ENCODE results near the gene ROR1.

Gene ROR1

GRCh38 chr1:64033667-64034220, 259.9 kb downstream of the ROR1 start:
- no peak overlapping the region for H3K27ac ChIP-seq
- no peak for DNase-seq (ENCODE audit: low read depth, low spot score)

- no peak for DNase-seq (ENCODE audit: low read depth, low spot score)
- no peak overlapping the region for H3K27ac ChIP-seq
Measured at GRCh38 chr1:64036549-64036948, 262.7 kb downstream of the ROR1 start.

DNA sequence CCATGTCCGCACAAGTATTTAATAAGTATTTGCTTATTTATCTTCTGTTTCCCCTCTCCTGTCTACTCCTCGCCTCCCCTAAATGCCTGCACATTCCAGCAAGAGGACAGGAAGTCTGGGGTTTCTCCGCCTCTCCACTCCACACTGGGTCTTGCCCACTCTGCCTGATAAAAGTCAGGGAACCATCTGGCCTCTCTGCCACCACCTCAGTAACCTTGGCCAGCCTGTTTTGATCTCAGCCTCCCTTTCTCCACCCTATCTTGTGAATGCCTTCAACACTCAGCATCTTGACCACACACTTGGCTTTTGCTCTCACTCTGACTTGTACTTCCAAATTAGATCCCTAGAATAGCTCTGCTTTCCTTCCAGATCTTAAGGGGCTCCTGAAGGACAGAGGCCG, 264.3 kb downstream of the ROR1 start:
- no peak overlapping the region for H3K27ac ChIP-seq
- DNase-seq (ENCODE audit: low read depth, low spot score): no peak

DNA sequence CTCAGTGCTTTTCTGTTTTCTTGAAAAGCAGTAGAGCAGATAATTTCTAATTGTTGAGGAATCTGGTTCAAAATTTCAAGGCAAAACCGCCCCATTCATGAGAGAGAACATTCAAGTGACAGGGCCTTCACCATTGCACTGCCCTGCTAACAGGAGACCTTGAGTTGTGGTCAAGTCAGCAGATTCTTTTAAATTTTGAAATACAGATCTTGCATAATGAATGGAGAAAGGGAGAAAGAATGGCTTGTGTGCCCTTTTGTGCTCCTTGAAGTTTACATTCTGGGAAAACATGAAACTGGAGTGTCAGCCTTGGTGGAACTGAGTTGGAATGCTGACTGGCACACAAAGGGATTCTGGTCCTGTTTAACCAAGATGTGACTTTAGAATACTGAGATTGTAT, 265.1 kb downstream of the ROR1 start:
- no peak for DNase-seq (ENCODE audit: low read depth, low spot score)
- peak overlapping the region; percentile 31 for H3K27ac ChIP-seq

DNA sequence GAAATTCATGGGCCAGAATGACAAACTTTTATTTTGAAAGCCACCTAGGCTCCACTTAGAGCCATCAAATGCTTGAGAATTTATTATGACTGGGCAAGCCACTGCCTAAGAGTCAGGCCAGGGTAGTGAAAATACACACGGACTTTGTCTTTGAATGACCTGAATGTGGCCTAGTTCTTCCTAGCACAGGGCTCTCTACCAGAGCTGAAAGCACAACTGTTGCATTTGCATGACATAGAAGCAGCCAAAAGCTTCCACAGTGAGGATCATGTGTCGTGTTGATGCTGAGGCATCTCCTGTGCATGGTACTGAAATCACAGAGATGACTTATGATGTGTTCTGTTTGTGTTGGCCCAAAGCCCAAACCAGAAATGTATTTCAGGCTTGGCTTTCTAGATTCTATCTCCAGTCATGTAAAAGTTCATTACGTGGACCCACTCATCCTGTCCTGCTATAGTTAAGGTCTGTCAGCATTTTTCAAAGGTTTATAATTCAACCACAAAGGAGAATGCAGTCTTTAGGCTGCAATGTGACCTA, 265.6 kb downstream of the ROR1 start:
- peak overlapping the region; percentile 31 for H3K27ac ChIP-seq
- peak; percentile 96 for DNase-seq (ENCODE audit: low read depth, low spot score)

GRCh38 chr1:64041371-64042131, 267.7 kb downstream of the ROR1 start:
- DNase-seq (ENCODE audit: low read depth, low spot score): no peak
- no peak overlapping the region for H3K27ac ChIP-seq

- DNase-seq (ENCODE audit: low read depth, low spot score): peak; percentile 90
- peak overlapping the region; percentile 24 for H3K27ac ChIP-seq
Measured at GRCh38 chr1:64042331-64043100, 268.7 kb downstream of the ROR1 start.

- H3K27ac ChIP-seq: no peak overlapping the region
- no peak for DNase-seq (ENCODE audit: low read depth, low spot score)
Measured at GRCh38 chr1:64043288-64043687, 269.5 kb downstream of the ROR1 start.

DNA sequence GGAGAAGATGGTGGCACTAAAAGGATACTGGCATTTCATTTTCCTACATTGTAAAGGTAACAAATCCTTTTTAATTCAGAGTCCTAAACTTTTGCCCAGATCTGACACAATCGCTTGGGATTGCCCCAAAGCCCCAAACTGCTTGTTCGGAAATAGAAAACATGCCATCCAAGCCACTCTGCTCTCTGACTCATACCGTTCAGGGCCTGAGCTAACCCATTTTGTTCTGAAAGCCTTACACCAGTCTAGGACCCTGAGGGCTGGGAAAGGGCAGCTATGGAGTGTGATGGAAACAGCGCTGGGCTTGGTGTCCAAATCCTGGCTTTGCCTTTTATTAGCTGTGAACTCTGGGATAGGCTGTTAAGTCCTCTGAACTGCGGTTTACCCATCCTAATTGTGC, 270.2 kb downstream of the ROR1 start:
- no peak for DNase-seq (ENCODE audit: low read depth, low spot score)

GRCh38 chr1:64046243-64046642, 272.4 kb downstream of the ROR1 start:
- DNase-seq (ENCODE audit: low read depth, low spot score): no peak
- no peak overlapping the region for H3K27ac ChIP-seq

More for the DNA sequence above, 270.2 kb downstream of the ROR1 start:
- H3K27ac ChIP-seq: no peak overlapping the region

GRCh38 chr1:64046891-64047290, 273.1 kb downstream of the ROR1 start:
- H3K27ac ChIP-seq: no peak overlapping the region

DNA sequence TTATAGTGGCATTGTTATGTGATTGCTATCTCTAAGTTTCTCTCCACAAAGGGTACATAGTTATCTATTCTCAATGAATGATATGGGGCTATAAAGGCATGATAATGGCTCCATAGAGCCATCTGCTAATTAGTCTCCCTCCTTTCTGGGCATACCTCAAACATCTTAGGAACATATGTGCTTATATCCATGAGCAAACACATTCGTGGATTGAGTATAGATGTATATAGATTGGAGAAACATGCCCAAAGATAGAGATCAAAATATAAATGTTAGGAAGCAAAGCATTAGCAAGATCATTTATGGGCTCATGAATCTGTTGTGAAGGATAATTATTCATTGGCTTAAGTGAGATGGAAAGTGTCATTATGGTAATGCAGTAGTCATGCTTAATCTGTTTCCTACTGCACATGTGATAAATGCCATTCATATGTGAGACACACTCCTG, 273.8 kb downstream of the ROR1 start:
- no peak overlapping the region for H3K27ac ChIP-seq
- no peak for DNase-seq (ENCODE audit: low read depth, low spot score)

More at GRCh38 chr1:64046891-64047290, 273.1 kb downstream of the ROR1 start:
- no peak for DNase-seq (ENCODE audit: low read depth, low spot score)

GRCh38 chr1:64049900-64050540, 276.2 kb downstream of the ROR1 start:
- DNase-seq (ENCODE audit: low read depth, low spot score): no peak
- no peak overlapping the region for H3K27ac ChIP-seq

DNA sequence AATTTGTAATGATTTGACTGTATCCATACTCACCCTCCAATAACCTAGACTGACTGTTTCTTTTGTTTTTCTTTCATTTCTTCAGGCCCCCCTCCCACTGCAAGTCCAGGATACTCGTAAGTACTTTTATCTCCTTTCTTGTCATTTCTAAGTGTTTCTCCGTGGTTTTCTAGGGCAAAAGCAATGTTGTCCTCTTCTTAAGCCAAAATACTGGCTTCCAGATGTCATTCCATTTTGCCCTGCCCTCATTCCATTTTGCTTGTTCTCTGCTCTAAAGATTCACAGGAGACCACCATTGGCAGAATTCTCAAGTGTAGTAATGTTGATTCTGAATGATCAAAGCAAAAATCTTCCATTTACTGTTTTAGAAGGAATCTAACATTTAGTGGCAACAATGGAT, 276.8 kb downstream of the ROR1 start:
- no peak overlapping the region for H3K27ac ChIP-seq
- DNase-seq (ENCODE audit: low read depth, low spot score): no peak

DNA sequence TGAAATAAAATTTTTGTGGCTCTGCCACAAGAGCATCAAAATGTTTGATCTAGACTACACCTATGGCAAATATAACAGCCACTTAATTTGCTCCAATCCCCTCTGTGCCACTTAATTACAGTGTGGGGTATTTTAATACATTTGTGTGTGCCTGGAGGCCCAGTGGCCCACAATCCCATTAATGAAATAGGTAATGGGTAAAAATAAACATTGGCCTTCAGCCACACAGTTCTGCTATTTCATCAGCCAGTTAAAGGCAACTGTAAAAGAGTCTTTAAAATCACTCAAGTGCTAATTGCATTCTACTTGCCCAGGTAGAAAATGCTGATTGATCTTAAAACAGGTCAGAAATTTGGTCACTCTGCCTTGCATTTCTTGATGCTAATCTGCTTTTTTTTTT, 278.0 kb downstream of the ROR1 start:
- no peak overlapping the region for H3K27ac ChIP-seq
- DNase-seq (ENCODE audit: low read depth, low spot score): no peak

DNA sequence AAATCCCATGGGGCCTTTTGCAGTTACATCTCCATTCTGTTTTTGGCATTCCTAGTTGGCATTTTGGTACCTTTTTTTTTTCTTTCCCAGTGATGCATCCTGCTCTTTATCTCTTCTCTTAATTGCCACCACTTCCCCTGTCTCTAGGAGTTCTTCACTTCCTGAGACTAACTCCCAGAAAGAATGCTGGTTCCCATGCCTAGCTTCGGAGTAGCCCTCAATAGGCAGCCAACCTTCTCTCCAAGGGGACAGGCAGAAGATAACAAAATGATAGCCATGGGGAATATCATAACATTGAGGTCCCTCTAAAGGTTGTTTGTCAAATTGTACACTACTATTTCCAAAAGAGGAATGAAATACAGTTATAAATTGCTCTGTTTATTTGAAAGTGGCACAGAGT, 279.0 kb downstream of the ROR1 start:
- no peak for DNase-seq (ENCODE audit: low read depth, low spot score)
- H3K27ac ChIP-seq: no peak overlapping the region

GRCh38 chr1:64055310-64055709, 281.5 kb downstream of the ROR1 start:
- no peak overlapping the region for H3K27ac ChIP-seq
- no peak for DNase-seq (ENCODE audit: low read depth, low spot score)

GRCh38 chr1:64059556-64059955, 285.7 kb downstream of the ROR1 start:
- DNase-seq (ENCODE audit: low read depth, low spot score): no peak
- H3K27ac ChIP-seq: no peak overlapping the region

DNA sequence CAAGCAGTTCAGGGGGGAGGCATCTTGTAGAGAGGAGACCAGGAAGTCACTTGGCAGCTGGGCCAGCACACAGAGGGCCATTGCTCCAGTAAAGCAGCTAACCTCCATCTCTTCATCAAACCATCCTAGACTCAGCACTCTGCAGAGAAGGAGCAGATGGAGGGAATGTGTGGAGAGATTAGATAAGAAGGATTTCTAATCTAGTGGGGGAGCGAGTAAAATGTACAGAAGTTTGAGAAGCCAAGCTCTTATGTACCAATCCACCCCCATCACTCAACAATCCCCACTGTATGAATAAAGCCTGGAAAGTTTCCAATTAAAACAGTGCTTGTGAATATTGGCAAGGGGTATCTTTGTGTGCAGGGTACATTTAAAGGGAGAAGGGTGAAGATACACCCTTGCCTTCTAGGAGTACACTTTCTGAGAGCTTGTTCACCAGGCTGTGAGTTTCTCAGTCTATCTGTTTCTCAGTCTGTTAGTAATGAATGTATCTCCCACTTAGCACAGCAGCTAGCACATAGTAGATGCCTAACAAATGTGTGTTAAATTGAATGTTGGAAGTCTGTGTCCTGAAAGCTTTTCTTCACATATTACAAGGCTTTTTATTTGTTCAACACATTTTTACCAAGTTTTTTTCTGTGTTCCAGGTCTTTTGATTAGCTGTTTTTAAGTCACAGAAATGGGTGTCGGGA, 286.9 kb downstream of the ROR1 start:
- no peak for DNase-seq (ENCODE audit: low read depth, low spot score)
- H3K27ac ChIP-seq: no peak overlapping the region

All from epithelial cell of prostate (primary cell).